MM.1S (cell line): ENCODE measurements around the gene CREBZF.

Source experiments
- DNase-seq: peaks from one replicate; pipeline ENCODE4 v3.0.0-alpha.2; 2015
- H2AFZ ChIP-seq: fragments of 300-600 bp; sonication (generic); 2 replicates; pipeline ENCODE4 v1.6.0; 2016; ENCODE audit warnings: antibody characterized with exemption, low read length
- H3F3A ChIP-seq: fragments of 300-600 bp; sonication (generic); 2 replicates; pipeline ENCODE4 v1.6.1; 2016; ENCODE audit warnings: mild to moderate bottlenecking, antibody characterized with exemption, low read length, moderate library complexity, mixed read lengths; ENCODE audit not compliant: insufficient read depth
- H3K27ac ChIP-seq: fragments of 300-600 bp; sonication (generic); 2 replicates; pipeline ENCODE4 v1.5.1; 2016; ENCODE audit warnings: mild to moderate bottlenecking, low read length
- H3K27me3 ChIP-seq: fragments of 300-600 bp; sonication (generic); replicated peaks from 2 replicates; pipeline ENCODE4 v1.6.0; 2016; ENCODE audit warnings: low read length; ENCODE audit not compliant: insufficient read depth
- H3K36me3 ChIP-seq: fragments of 300-600 bp; sonication (generic); replicated peaks from 2 replicates; pipeline ENCODE4 v1.6.1; 2016; ENCODE audit warnings: mild to moderate bottlenecking, low read length, mixed read lengths; ENCODE audit not compliant: insufficient read depth
- H3K4me1 ChIP-seq: fragments of 300-600 bp; sonication (generic); 2 replicates; pipeline ENCODE4 v1.6.1; 2016; ENCODE audit warnings: low read length, mixed read lengths
- H3K4me2 ChIP-seq: fragments of 300-600 bp; sonication (generic); 2 replicates; pipeline ENCODE4 v1.6.0; 2016; ENCODE audit warnings: low read depth, low read length
- H3K4me3 ChIP-seq: fragments of 300-600 bp; sonication (generic); 2 replicates; pipeline ENCODE4 v1.5.1; 2016; ENCODE audit warnings: low read length, mixed read lengths
- H3K79me2 ChIP-seq: fragments of 300-600 bp; sonication (generic); 2 replicates; pipeline ENCODE4 v1.6.1; 2016; ENCODE audit warnings: mixed run types, low read length, mixed read lengths
- H3K9ac ChIP-seq: fragments of 300-600 bp; sonication (generic); 2 replicates; pipeline ENCODE4 v1.6.1; 2016; ENCODE audit warnings: low read length, mixed read lengths
- H3K9me2 ChIP-seq: fragments of 300-600 bp; sonication (generic); replicated peaks from 2 replicates; pipeline ENCODE4 v1.6.1; 2016; ENCODE audit warnings: mild to moderate bottlenecking, low read length, mixed read lengths; ENCODE audit not compliant: insufficient read depth
- H3K9me3 ChIP-seq: fragments of 300-600 bp; sonication (generic); replicated peaks from 2 replicates; pipeline ENCODE4 v1.6.1; 2016; ENCODE audit warnings: mild to moderate bottlenecking, low read length, mixed read lengths; ENCODE audit not compliant: insufficient read depth
- H4K20me1 ChIP-seq: fragments of 300-600 bp; sonication (generic); 2 replicates; pipeline ENCODE4 v1.6.1; 2016; ENCODE audit warnings: mild to moderate bottlenecking, low read length, moderate library complexity, mixed read lengths; ENCODE audit not compliant: insufficient read depth
- EZH2 ChIP-seq: fragments of 300-600 bp; sonication (generic); optimal IDR thresholded peaks from 2 replicates; pipeline ENCODE3; 2017; ENCODE audit warnings: low read depth, mild to moderate bottlenecking, antibody characterized with exemption, low read length, mixed read lengths
- EZH2phosphoT487 ChIP-seq: fragments of 300-600 bp; sonication (generic); IDR thresholded peaks from 2 replicates; pipeline ENCODE4 v1.6.1; 2018; ENCODE audit warnings: antibody characterized with exemption, low read length
- TF ChIP-seq, protein P1 (sequence below): fragments of 300-600 bp; sonication (generic); IDR thresholded peaks from 2 replicates; pipeline ENCODE4 v1.5.1; 2016; ENCODE audit warnings: antibody characterized with exemption, low read length, mixed read lengths

Gene CREBZF

DNA sequence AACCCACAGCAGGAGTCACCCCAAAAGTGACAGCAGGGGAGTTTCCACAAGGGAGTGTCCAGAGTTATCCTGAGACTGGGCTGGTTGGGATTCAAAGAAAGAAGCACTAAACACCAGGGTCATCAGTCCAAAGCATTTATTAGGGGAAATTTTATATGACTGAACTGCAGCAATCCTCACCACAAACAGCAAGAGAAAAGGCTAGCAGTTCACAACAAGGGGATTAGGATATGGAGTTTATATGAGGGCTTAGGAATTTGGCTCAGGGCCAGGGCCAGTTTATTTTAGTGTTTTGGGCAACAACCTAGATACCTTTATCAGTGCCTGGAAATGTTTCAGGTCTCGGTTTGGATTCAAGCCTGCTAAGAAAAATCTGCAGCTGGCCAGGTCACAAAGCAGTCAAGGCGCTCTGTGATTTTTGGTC, 21.7 kb downstream of the CREBZF start:
- no peak overlapping the region for H3K27ac ChIP-seq
- no peak overlapping the region for H3K4me3 ChIP-seq
- H3F3A ChIP-seq = peaks cover 10% of the 10 kb centered on the region
- H3K79me2 ChIP-seq = peaks cover 7% of the 10 kb centered on the region
- no peak overlapping the region for H2AFZ ChIP-seq
- no peak overlapping the region for H3K9ac ChIP-seq
- TF ChIP-seq EZH2phosphoT487 (no peak), EZH2 (no peak)
- TF ChIP-seq, protein P1, sequence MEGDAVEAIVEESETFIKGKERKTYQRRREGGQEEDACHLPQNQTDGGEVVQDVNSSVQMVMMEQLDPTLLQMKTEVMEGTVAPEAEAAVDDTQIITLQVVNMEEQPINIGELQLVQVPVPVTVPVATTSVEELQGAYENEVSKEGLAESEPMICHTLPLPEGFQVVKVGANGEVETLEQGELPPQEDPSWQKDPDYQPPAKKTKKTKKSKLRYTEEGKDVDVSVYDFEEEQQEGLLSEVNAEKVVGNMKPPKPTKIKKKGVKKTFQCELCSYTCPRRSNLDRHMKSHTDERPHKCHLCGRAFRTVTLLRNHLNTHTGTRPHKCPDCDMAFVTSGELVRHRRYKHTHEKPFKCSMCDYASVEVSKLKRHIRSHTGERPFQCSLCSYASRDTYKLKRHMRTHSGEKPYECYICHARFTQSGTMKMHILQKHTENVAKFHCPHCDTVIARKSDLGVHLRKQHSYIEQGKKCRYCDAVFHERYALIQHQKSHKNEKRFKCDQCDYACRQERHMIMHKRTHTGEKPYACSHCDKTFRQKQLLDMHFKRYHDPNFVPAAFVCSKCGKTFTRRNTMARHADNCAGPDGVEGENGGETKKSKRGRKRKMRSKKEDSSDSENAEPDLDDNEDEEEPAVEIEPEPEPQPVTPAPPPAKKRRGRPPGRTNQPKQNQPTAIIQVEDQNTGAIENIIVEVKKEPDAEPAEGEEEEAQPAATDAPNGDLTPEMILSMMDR = no peak
- no peaks in the 10 kb centered on the region for H3K27me3 ChIP-seq
- H3K4me1 ChIP-seq = peaks cover 4% of the 10 kb centered on the region
- no peak overlapping the region for H3K4me2 ChIP-seq
- no peak for DNase-seq
- no peaks in the 10 kb centered on the region for H3K9me3 ChIP-seq
- H3K36me3 ChIP-seq = no peaks in the 10 kb centered on the region
- no peaks in the 10 kb centered on the region for H3K9me2 ChIP-seq
- no peaks in the 10 kb centered on the region for H4K20me1 ChIP-seq

DNA sequence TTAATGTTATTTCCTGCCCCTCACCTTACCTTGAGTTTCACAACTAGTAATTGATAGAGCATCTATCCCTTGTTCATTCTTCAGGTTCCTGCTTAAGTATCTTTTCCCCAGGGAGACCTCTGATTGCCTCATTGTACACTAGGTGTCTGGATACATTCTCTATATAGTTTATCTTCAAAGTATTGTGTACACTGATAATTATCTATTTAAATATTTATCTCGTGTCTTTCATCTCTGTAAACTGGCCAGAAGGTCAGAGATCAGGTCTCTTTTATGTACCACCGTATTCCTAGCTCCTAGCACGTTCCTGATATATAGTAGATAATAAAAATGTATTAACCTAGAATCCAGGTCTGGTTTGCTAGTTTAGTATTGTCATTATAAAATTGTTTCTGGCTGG, 30.2 kb downstream of the CREBZF start:
- Histone ChIP-seq H3K27ac (no peak overlapping the region), H3K36me3 (0 out of 2 replicates have a peak, but pooled peaks cover 5% of the 10 kb centered on the region)

DNA sequence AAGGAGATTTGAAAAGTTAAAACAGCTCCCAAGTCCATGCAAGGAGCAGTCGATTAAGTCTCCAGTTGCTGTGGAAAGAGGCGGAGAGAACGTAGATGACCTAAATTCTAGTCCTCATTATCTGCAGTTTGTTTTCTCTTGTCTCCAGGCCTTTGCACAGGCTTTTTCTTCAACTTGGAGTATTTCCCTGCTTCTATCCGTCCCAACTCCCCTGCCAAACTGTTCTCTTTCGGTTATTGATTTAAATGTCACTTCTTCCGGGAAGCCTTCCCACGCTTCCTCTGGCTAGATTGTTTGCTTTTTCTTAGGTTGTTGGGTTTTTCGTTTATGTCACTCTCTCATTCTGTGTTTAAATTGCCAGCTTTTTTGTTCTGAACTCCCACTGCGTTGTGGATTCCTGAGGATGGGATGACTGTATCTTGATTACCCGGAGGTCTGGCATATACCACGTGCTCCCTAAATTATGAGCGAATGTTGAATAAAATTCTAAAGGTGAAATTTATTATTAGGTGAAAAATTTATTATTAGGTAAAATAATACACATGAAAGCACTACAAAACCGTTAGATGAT, 36.1 kb downstream of the CREBZF start:
- Histone ChIP-seq H2AFZ (peak overlapping the region; percentile 89), H3K9me3 (no peaks in the 10 kb centered on the region), H3K9ac (peak overlapping the region; percentile 66), H3K36me3 (0 out of 2 replicates have a peak, but pooled peaks cover under 1% of the 10 kb centered on the region), H3K27me3 (no peaks in the 10 kb centered on the region), H3K4me3 (peak overlapping the region; percentile 91), H4K20me1 (no peaks in the 10 kb centered on the region), H3K9me2 (no peaks in the 10 kb centered on the region), H3K27ac (peak overlapping the region; percentile 10; the same call in 1 of the 2 replicates), H3K4me2 (peak overlapping the region; percentile 80), H3K79me2 (peaks cover 39% of the 10 kb centered on the region), H3F3A (peaks cover 13% of the 10 kb centered on the region), H3K4me1 (peaks cover 5% of the 10 kb centered on the region; the same call in 1 of the 2 replicates)
- TF ChIP-seq EZH2 (no peak), EZH2phosphoT487 (no peak)
- TF ChIP-seq, protein P1 = no peak
- no peak for DNase-seq

More for the DNA sequence above, 30.2 kb downstream of the CREBZF start:
- H3K4me2 ChIP-seq = no peak overlapping the region
- no peak for TF ChIP-seq EZH2
- TF ChIP-seq, protein P1 = no peak
- no peaks in the 10 kb centered on the region for H3K9me3 ChIP-seq
- no peak overlapping the region for H2AFZ ChIP-seq
- peaks cover 25% of the 10 kb centered on the region for H3K79me2 ChIP-seq
- no peaks in the 10 kb centered on the region for H3K9me2 ChIP-seq
- no peak overlapping the region for H3K4me3 ChIP-seq
- no peaks in the 10 kb centered on the region for H3F3A ChIP-seq
- peaks cover 4% of the 10 kb centered on the region; the same call in 1 of the 2 replicates for H3K4me1 ChIP-seq
- no peaks in the 10 kb centered on the region for H4K20me1 ChIP-seq
- DNase-seq = no peak
- no peaks in the 10 kb centered on the region for H3K27me3 ChIP-seq
- H3K9ac ChIP-seq = no peak overlapping the region
